T-helper 2 cell (primary cell): Measurements from ENCODE around the gene ADARB2.

Experiments
- DNase-seq, 5 experiments: peaks; one replicate each; pipeline versions ENCODE4 v3.0.0 to v3.0.0-alpha.2; 2012 to 2022

The ADARB2 gene

GRCh38 chr10:1735562-1735961, 1.8 kb downstream of the ADARB2 start:
- DNase-seq = no peak

- no peak for DNase-seq
Observed at GRCh38 chr10:1734288-1734687, 3.0 kb downstream of the ADARB2 start.

- DNase-seq = no peak
Observed at GRCh38 chr10:1733720-1734119, 3.6 kb downstream of the ADARB2 start.

GRCh38 chr10:1732564-1732996, 4.7 kb downstream of the ADARB2 start:
- DNase-seq = no peak

- no peak for DNase-seq
Observed at GRCh38 chr10:1731592-1731991, 5.7 kb downstream of the ADARB2 start.

- no peak for DNase-seq
Observed at GRCh38 chr10:1729751-1730150, 7.6 kb downstream of the ADARB2 start.

GRCh38 chr10:1726861-1727260, 10.5 kb downstream of the ADARB2 start:
- no peak for DNase-seq

GRCh38 chr10:1724921-1725488, 12.3 kb downstream of the ADARB2 start:
- no peak for DNase-seq

- no peak for DNase-seq
Observed at GRCh38 chr10:1716839-1717238, 20.5 kb downstream of the ADARB2 start.

- peak in 1 of 5 experiments; percentile 31 for DNase-seq
Observed at GRCh38 chr10:1715821-1716220, 21.5 kb downstream of the ADARB2 start.

GRCh38 chr10:1712944-1713671, 24.2 kb downstream of the ADARB2 start:
- no peak for DNase-seq

GRCh38 chr10:1712314-1712713, 25.0 kb downstream of the ADARB2 start:
- DNase-seq = no peak

GRCh38 chr10:1709161-1709560, 28.2 kb downstream of the ADARB2 start:
- DNase-seq = no peak

- no peak for DNase-seq
Observed at GRCh38 chr10:1708746-1709145, 28.6 kb downstream of the ADARB2 start.

GRCh38 chr10:1706711-1707110, 30.6 kb downstream of the ADARB2 start:
- DNase-seq = peak in 2 of 5 experiments; percentile 54 to 61

GRCh38 chr10:1706256-1706655, 31.1 kb downstream of the ADARB2 start:
- no peak for DNase-seq

- DNase-seq = no peak
Observed at GRCh38 chr10:1698185-1698584, 39.1 kb downstream of the ADARB2 start.

GRCh38 chr10:1696106-1696505, 41.2 kb downstream of the ADARB2 start:
- no peak for DNase-seq

- DNase-seq = no peak
Observed at GRCh38 chr10:1690086-1690485, 47.2 kb downstream of the ADARB2 start.

- no peak for DNase-seq
Observed at GRCh38 chr10:1688531-1688930, 48.8 kb downstream of the ADARB2 start.

GRCh38 chr10:1687623-1688150, 49.6 kb downstream of the ADARB2 start:
- no peak for DNase-seq

GRCh38 chr10:1687190-1687589, 50.1 kb downstream of the ADARB2 start:
- no peak for DNase-seq

GRCh38 chr10:1686491-1686749, 50.9 kb downstream of the ADARB2 start:
- no peak for DNase-seq

- DNase-seq = no peak
Observed at GRCh38 chr10:1685699-1686490, 51.4 kb downstream of the ADARB2 start.
